ENCODE data around the gene LAMA2. TPM values are rescaled to one million over a fixed set of nuclear protein-coding genes. Genes with fewer than 3 reads are reported as not detected.

Gene LAMA2
- total RNA-seq, 3 donors from 2014 or later, result 116 to 293 (median 118) TPM

DNA sequence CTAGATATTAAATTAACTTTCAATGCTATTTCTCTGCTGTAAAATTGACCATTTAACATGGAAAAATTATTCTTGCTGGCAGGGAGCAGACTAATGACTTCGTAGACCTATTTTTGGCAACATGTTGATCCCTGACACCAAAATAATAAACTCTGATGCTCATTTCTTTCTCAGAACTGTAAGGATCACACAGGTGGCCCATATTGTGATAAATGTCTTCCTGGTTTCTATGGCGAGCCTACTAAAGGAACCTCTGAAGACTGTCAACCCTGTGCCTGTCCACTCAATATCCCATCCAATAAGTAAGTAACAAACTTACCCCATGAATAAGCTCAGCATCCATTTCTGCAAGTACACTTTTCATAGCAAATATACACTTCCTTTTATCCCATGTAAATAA is 387.5 kb downstream of the LAMA2 start:
- intact Hi-C loops (cut with DNase I; ENCODE audit: low total_unique reads), result no loop called here
- H3K27ac ChIP-seq, result no peak overlapping the region
- H3K4me1 ChIP-seq, result no peaks in the 10 kb centered on the region
- H3K9me3 ChIP-seq, result no peaks in the 10 kb centered on the region
- TF ChIP-seq, protein P1, sequence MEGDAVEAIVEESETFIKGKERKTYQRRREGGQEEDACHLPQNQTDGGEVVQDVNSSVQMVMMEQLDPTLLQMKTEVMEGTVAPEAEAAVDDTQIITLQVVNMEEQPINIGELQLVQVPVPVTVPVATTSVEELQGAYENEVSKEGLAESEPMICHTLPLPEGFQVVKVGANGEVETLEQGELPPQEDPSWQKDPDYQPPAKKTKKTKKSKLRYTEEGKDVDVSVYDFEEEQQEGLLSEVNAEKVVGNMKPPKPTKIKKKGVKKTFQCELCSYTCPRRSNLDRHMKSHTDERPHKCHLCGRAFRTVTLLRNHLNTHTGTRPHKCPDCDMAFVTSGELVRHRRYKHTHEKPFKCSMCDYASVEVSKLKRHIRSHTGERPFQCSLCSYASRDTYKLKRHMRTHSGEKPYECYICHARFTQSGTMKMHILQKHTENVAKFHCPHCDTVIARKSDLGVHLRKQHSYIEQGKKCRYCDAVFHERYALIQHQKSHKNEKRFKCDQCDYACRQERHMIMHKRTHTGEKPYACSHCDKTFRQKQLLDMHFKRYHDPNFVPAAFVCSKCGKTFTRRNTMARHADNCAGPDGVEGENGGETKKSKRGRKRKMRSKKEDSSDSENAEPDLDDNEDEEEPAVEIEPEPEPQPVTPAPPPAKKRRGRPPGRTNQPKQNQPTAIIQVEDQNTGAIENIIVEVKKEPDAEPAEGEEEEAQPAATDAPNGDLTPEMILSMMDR (IDR thresholded peaks at IDR 0.05), result no peak
- TF ChIP-seq POLR2AphosphoS5 (IDR thresholded peaks at IDR 0.05), result no peak
- no peak for TF ChIP-seq POLR2A (IDR thresholded peaks at IDR 0.05)
- no peaks in the 10 kb centered on the region for H3K36me3 ChIP-seq
- no peak overlapping the region for H3K4me3 ChIP-seq
- H3K27me3 ChIP-seq, result no peaks in the 10 kb centered on the region
- no peak for DNase-seq (ENCODE audit: low spot score in 2 of 2)

DNA sequence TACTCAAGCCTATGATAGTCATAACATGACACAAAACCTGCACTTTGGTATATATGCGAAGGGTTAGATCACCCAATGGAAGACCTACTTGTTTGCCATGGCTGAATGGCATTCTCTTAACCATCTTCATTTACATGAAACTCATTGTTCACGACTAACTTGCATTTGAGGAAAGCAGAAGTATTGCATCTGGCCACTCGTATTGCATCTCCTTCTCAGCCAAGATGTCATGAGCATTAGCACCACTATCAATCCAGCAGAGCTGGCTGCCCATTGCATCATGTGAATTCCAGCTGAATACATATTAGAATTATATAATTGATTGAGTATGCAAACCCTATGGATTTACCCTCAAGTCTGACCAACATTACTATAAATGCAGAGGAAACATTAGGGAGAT is 390.2 kb downstream of the LAMA2 start:
- H3K4me1 ChIP-seq, result no peaks in the 10 kb centered on the region
- no peak overlapping the region for H3K27ac ChIP-seq
- no peaks in the 10 kb centered on the region for H3K9me3 ChIP-seq
- no peaks in the 10 kb centered on the region for H3K27me3 ChIP-seq
- no peak overlapping the region for H3K4me3 ChIP-seq
- H3K36me3 ChIP-seq, result no peaks in the 10 kb centered on the region
- intact Hi-C loops (cut with DNase I; ENCODE audit: low total_unique reads), result no loop called here
- DNase-seq (ENCODE audit: low spot score in 2 of 2), result no peak
- TF ChIP-seq POLR2A (IDR thresholded peaks at IDR 0.05), result no peak
- TF ChIP-seq, protein P1 (IDR thresholded peaks at IDR 0.05), result no peak
- TF ChIP-seq POLR2AphosphoS5 (IDR thresholded peaks at IDR 0.05), result no peak

DNA sequence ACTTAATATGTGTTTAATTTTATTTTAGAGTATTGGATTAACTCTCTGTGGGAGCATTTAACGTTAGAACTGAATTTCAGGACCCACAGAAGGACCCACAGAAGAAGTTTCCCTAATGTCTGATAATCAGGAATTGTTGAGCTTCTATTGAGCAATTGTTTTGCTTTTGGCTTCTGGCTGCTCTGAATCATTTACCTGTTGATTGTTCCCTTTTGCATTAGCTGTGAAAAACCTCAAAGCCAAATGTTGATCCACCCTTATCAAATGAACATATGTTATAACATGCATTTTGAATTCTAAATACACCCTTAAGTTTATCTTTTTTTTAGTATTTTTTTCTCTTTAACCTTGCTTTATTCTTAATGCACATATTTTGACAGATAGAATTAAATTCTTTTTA is 393.5 kb downstream of the LAMA2 start:
- TF ChIP-seq, protein P1 (IDR thresholded peaks at IDR 0.05), result no peak
- no peak for TF ChIP-seq POLR2AphosphoS5 (IDR thresholded peaks at IDR 0.05)
- no peak for TF ChIP-seq POLR2A (IDR thresholded peaks at IDR 0.05)
- no peak for DNase-seq (ENCODE audit: low spot score in 2 of 2)
- no peak overlapping the region for H3K4me3 ChIP-seq
- H3K4me1 ChIP-seq, result peaks cover 0 to 3% of the 10 kb centered on the region in 2 donors
- H3K27me3 ChIP-seq, result no peaks in the 10 kb centered on the region
- no peaks in the 10 kb centered on the region for H3K9me3 ChIP-seq
- no peaks in the 10 kb centered on the region for H3K36me3 ChIP-seq
- no peak overlapping the region for H3K27ac ChIP-seq
- intact Hi-C loops (cut with DNase I; ENCODE audit: low total_unique reads), result no loop called here

DNA sequence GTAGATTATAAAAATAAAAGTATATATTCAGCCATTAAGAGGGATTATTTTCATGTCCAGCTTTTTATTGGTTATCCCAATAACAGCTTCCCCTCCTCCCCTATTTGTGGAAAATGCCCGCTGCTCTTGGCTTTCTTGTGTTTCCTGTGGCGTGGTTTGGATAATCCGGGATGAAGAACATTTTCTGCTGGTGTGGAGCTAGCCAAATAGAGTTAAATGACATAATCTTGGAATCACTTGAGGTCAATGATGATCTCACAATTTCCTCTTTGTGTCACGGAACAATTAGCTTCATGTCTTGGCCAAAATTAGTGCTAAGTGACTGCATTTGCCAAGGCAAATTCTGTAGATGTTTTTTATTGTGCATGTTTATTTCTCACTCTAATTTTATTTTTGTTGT is 394.0 kb downstream of the LAMA2 start:
- H3K27me3 ChIP-seq, result no peaks in the 10 kb centered on the region
- DNase-seq (ENCODE audit: low spot score in 2 of 2), result no peak
- H3K36me3 ChIP-seq, result no peaks in the 10 kb centered on the region
- H3K4me3 ChIP-seq, result no peak overlapping the region
- H3K9me3 ChIP-seq, result no peaks in the 10 kb centered on the region
- TF ChIP-seq POLR2A (IDR thresholded peaks at IDR 0.05), result no peak
- no peak for TF ChIP-seq POLR2AphosphoS5 (IDR thresholded peaks at IDR 0.05)
- TF ChIP-seq, protein P1 (IDR thresholded peaks at IDR 0.05), result no peak
- no peak overlapping the region for H3K27ac ChIP-seq
- H3K4me1 ChIP-seq, result peaks cover 0 to 3% of the 10 kb centered on the region in 2 donors
- intact Hi-C loops (cut with DNase I; ENCODE audit: low total_unique reads), result no loop called here

DNA sequence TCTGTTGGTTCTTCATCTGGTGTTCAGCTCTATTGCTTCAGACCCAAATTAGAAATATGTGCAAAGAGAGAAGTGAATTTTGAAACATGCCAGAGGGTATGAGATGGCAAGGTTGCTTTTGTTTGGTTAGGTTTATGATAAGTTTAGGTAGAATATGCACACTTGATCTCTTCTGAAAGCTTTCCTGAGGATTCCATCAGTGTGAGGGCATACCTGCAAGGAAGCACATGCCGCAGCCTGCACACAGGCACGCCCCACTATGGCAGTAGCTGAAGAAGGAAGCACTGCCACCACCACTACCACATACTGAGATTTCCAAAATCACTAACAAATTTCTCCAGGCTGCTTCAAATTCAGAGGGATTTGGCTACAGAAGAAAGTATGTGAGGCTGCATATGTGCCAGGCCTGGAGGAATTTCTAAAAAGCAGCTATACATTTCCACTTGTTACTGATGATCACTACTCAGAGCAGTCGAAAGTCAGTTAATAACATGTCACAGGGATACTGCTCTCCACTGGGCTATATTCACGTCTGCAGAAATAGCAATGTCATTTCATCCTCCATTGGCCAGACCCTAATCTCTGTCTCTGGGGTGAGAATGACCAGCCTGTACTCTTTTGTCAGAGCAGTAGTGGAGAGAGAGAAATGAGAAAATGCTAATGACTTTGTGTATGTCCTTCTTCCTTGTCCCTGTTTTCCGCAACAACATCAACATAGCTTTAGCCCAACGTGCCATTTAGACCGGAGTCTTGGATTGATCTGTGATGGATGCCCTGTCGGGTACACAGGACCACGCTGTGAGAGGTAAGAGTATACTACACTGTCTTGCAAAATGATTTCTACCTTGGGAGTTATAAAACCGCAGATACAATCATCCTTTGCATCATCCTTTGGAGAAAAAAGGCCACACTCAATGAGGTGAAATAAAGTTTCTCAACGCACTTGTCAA is 396.7 kb downstream of the LAMA2 start:
- H3K36me3 ChIP-seq, result no peaks in the 10 kb centered on the region
- DNase-seq (ENCODE audit: low spot score in 2 of 2), result no peak
- no peak overlapping the region for H3K27ac ChIP-seq
- peaks cover 0 to 3% of the 10 kb centered on the region in 2 donors for H3K4me1 ChIP-seq
- H3K27me3 ChIP-seq, result no peaks in the 10 kb centered on the region
- H3K9me3 ChIP-seq, result no peaks in the 10 kb centered on the region
- H3K4me3 ChIP-seq, result no peak overlapping the region
- intact Hi-C loops (cut with DNase I; ENCODE audit: low total_unique reads), result no loop called here
- TF ChIP-seq, protein P1 (IDR thresholded peaks at IDR 0.05), result no peak
- TF ChIP-seq POLR2AphosphoS5 (IDR thresholded peaks at IDR 0.05) (no peak), POLR2A (IDR thresholded peaks at IDR 0.05) (no peak)

Data from breast epithelium (tissue), 4 donors.